HT-29 (cell line): Measurements from ENCODE around the gene CHRNB1. TPM values are rescaled to one million over a fixed set of nuclear protein-coding genes. Genes with fewer than 3 reads are reported as not detected.

Experiments used
- DNase-seq: peaks from one replicate; pipeline ENCODE4 v3.0.0-alpha.2; 2015; ENCODE audit warnings: low spot score
- total RNA-seq: library from RNA; depleted of rRNA; stranded (reverse); fragments of >200 nt; shearing (Covaris generic); gene quantifications from 2 replicates; pipeline ENCODE4 v1.2.3, GENCODE V29; 2014; rRNA removed

Gene CHRNB1
- total RNA-seq, 1 experiment from 2014 or later, result 1.6 TPM

DNA sequence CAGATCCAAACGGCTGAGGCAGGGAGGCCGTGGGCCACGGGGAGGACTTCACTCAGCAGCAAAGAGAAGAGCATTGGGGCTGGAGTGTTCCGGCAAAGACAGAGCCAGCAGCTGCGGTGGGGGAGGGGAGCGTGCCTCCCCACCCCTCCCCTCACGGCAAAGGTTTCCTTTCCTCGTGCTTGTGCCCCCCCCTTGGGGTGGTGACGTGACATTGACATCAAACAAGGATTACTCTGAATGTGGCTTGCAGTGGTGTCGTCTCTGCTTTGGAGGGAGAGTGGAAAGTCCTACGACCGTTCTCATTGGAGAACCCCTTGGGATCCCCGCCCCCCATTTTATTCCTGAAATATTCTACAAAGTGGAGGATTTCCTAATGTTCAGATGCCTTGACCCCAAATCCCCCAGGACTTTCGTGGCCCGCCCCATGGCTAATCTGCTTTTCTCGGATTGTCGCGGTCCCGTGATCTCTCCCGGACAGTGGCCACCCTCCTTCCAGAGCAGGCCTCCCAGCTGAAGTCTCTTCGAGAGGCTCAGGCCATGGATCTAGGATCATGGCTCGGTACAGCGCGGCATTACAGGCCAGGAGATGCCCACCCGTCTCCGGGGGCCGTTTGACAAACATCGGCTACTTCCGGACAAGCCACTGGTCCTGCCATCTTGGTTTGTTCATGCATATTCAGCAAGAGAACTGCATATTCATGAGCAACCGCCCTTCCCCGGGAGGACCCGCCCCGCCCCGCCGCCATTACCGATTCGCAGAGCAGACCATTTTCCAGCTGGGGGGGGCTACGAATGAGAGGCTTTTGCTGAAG is 38.6 kb downstream of the CHRNB1 start:
- peak; percentile 86 for DNase-seq

DNA sequence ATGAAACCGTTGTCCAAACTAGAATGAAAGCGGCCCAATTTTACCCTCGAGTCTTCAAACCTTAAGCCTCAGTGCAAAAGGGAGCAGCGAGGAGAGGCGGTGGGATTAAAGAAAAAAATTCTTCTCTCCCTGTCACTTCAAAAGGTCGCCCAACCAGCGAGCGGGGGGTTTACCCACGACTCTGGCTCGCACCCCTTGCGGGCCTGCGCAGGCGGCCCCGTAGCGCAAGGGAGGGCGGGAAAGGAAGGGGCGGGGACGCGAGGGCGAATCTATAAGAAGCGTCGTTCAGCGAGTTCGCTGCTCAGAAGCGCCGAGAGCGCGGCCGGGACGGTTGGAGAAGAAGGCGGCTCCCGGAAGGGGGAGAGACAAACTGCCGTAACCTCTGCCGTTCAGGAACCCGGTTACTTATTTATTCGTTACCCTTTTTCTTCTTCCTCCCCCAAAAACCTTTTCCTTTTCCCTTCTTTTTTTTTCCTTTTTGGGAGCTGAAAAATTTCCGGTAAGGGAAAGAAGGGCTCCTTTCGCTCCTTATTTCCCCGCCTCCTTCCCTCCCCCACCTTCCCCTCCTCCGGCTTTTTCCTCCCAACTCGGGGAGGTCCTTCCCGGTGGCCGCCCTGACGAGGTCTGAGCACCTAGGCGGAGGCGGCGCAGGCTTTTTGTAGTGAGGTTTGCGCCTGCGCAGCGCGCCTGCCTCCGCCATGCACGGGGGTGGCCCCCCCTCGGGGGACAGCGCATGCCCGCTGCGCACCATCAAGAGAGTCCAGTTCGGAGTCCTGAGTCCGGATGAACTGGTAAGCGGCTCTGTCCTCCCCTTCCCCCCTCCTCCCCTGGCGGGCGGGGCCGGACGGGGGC is 39.4 kb downstream of the CHRNB1 start, which contains the start of gene POLR2A:
Gene POLR2A, plus strand, starts transcription at position 300 of the 852 bp plus-strand sequence.
- DNase-seq, result peak; percentile 91

DNA sequence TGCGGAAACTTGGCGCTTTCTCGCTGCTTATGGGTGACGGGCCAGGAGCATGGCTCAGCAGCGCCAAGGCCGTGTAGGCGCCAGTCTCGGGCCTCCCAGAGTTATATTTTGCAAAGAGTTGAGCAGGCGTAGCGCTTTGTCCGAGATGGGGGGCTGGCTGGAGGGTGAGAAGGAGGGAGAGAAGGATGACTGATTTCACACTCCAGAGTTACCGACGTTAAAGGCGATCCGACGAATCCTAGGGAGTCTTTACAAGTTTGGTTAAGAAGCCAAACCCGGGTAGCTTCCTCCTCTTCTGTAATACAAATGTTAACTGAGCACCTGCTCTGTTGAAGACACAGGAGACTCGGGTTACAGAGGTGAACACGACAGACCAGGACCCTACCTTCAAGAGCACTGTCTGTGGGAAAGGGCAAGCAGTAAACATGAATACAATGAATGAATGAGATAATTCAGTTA is 40.1 kb downstream of the CHRNB1 start:
- peak; percentile 42 for DNase-seq

DNA sequence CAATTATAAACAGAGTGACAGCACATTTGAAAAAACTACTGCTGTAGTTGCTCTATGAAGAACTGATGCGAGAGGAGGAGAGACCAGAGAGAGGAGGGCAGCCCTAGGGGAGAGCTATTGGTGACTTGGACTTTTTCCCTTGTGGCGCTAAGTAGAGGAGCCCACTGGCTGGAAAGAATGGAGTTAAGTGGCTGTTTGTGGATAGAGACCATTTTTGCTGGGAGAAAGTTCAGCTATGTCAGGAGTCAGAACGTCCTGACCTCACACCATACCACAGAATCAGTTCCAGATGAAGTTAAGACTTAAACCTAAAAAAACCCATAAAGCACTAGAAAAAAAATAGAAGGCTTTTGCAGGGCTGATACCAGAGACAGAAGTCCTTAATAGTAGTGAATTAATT is 41.3 kb downstream of the CHRNB1 start:
- no peak for DNase-seq

DNA sequence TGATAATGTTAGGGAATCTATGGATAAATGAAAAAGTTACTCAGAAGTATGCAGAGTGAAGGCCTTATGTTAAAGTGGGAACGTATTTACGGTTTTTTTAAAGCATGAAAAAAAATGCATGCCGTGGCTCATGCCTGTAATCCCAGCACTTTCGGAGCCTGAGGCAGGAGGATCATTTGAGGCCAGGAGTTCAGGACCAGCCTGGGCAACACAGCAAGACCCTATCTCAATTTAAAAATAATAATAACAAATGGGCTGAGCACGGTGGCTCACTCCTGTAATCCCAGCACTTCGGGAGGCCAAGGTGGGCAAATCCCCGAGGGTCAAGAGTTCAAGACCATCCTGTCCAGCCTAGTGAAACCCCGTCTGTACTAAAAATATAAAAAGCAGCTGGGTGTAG is 45.3 kb downstream of the CHRNB1 start:
- DNase-seq, result no peak

DNA sequence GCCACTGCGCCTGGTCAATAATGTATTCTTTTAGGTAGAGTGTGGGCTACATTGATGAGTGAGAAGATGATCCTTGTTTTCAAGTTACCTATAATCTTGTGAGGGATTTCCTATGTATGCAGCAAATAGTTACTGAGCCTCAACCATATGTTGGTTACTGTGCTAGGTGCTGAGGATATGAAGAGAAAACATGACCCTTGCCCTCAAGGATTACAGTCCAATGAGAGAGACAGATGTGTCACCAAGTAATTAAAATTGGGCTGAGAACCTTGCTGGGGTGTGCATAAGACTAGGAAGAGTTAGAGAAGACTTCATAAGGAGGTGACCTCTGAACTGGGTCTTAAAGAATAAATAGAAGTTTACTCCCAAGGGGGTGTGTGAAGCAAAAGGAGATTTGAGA is 46.7 kb downstream of the CHRNB1 start:
- no peak for DNase-seq

DNA sequence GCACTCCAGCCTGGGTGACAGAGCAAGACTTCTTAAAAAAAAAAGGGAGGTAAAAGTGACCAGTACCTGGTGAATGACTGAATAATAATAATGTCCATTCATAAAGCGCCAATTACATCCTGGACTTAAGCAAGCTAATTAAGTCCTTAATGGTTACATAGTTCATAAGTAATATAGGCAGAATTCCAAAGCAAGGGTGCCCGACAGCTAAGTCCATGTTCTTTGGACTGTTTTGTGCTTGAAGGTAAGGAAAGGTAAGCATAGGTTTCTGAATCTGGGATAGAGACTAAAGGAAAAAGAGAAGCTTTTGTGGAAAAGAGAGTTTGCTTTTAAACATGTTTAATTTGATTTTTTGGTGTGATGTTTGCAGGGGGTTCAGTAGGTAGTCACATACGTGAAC is 49.1 kb downstream of the CHRNB1 start:
- DNase-seq, result no peak

DNA sequence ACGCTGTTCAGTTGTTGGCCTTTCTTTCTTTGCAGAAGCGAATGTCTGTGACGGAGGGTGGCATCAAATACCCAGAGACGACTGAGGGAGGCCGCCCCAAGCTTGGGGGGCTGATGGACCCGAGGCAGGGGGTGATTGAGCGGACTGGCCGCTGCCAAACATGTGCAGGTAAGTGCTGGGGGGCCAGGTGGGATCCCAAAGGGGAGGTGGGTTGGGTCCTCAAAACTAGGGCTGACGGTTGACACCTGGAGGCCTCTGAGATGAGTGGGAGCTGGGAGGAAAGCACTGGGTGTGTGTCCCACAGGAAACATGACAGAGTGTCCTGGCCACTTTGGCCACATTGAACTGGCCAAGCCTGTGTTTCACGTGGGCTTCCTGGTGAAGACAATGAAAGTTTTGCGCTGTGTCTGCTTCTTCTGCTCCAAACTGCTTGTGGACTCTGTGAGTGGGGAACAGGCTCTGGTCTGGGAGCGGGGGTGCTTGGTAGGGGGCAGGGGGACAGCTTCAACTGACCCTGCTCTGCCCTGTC is 51.1 kb downstream of the CHRNB1 start:
- DNase-seq, result no peak

DNA sequence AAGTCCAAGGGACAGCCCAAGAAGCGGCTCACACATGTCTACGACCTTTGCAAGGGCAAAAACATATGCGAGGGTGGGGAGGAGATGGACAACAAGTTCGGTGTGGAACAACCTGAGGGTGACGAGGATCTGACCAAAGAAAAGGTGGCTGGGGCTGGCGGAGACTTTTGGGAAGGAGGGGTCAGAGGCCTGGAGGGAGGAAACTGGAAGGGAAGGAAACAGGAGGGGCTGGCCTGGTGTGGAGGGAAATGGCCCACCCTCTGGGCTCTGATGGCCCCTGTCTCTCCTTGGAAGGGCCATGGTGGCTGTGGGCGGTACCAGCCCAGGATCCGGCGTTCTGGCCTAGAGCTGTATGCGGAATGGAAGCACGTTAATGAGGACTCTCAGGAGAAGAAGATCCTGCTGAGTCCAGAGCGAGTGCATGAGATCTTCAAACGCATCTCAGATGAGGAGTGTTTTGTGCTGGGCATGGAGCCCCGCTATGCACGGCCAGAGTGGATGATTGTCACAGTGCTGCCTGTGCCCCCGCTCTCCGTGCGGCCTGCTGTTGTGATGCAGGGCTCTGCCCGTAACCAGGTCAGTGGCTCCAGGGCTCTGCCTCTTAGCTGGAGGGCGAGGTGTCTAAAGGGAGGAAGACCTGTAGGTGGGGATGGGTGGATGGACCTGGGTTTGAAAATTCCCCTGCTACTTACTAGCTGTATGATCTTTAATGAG is 51.8 kb downstream of the CHRNB1 start:
- no peak for DNase-seq

DNA sequence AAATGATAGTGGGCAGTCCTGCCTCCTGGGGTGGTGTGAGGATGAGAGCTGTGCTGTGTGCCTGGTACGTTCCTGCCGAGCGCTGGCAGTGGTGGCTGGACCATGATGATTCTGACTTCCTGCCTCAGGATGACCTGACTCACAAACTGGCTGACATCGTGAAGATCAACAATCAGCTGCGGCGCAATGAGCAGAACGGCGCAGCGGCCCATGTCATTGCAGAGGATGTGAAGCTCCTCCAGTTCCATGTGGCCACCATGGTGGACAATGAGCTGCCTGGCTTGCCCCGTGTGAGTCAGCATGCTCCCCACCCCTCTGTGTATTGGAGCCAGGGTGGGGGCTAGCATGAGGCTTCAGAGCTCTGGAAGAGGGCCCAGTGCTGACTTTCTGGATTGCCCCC is 52.4 kb downstream of the CHRNB1 start:
- DNase-seq, result no peak

DNA sequence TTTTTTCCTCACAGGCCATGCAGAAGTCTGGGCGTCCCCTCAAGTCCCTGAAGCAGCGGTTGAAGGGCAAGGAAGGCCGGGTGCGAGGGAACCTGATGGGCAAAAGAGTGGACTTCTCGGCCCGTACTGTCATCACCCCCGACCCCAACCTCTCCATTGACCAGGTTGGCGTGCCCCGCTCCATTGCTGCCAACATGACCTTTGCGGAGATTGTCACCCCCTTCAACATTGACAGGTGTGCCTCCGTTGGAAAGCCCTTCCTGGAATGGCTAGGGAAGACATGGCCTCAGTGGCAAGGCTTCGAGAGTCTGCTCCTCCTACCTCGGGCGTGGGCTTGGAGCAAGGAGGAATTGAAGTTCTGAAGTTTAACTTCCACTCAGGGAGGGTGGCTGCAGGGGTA is 52.8 kb downstream of the CHRNB1 start:
- DNase-seq, result no peak

DNA sequence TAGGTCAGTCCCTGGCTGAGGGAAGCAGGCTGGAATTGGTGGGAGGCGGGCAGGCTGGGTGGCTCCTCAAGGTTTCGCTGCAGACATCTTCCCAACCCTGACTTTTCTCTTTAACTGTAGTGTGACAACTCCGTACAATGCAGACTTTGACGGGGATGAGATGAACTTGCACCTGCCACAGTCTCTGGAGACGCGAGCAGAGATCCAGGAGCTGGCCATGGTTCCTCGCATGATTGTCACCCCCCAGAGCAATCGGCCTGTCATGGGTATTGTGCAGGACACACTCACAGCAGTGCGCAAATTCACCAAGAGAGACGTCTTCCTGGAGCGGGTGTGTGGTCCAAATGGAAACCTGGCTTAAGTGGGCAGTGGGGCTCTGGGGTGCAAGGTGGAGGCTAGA is 54.3 kb downstream of the CHRNB1 start:
- DNase-seq, result no peak

DNA sequence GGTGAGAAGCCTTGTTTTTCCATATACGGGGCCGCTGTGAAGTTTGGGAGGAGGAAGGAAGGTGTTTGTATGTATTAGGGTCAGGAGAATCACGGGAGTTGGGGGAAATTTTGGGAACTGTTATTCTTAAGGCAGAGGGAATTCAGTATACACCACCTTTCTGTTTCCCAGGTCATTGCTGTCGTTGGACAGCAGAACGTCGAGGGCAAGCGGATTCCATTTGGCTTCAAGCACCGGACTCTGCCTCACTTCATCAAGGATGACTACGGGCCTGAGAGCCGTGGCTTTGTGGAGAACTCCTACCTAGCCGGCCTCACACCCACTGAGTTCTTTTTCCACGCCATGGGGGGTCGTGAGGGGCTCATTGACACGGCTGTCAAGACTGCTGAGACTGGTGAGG is 56.9 kb downstream of the CHRNB1 start:
- no peak for DNase-seq

DNA sequence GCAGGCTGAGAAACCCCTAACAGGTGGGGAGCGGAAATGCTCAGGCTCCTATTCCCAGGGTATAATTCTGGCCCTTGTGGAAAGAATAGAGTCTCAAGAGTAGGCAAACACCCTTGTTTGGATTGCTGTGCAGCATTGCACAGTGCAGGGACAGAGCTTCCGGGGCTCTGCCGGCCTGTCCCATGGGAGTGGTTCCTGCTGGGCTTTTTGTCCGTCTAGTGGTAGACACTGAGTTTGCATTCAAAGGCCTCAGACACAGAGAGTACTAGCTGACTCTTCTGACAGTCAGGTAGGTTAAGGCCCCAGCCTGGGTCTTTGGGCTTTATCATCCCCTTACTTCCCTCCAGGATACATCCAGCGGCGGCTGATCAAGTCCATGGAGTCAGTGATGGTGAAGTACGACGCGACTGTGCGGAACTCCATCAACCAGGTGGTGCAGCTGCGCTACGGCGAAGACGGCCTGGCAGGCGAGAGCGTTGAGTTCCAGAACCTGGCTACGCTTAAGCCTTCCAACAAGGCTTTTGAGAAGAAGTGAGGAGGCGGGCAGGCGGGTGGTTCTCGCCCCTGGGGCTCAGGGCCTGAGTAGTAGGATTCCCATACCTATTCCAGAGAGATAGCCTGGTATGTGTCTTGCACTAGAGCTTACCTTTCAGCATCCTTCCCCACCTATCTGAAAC is 57.4 kb downstream of the CHRNB1 start:
- no peak for DNase-seq

DNA sequence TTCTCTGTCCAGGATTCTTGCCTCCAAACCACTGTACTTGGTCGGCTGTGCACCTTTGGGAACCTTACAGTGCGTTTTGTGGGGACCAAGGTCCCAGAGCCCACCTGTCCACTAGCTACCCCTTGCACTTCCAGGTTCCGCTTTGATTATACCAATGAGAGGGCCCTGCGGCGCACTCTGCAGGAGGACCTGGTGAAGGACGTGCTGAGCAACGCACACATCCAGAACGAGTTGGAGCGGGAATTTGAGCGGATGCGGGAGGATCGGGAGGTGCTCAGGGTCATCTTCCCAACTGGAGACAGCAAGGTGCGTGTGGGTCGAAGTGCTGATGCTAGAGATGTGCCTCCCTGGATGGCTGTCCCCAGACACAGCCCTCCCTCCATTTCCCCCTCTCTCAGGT is 58.1 kb downstream of the CHRNB1 start:
- DNase-seq, result no peak

DNA sequence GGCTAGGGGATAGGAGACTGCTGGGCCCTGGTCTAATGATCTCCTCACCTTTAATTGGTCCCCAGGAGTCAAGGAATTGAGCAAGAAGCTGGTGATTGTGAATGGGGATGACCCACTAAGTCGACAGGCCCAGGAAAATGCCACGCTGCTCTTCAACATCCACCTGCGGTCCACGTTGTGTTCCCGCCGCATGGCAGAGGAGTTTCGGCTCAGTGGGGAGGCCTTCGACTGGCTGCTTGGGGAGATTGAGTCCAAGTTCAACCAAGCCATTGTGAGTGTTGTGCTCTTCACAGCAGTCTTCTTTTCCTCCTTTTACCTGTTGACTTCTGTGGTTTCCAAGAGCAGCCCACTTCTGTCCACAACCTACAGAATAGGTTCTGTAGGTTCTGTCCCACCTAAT is 58.7 kb downstream of the CHRNB1 start:
- no peak for DNase-seq

Other genes with a start within 250 kb of the CHRNB1 start
- 0.26 and 1.6 TPM in 2 replicates for gene DLG4, start 225.2 kb upstream of the CHRNB1 start, total RNA-seq
- gene ACADVL, start 225.1 kb upstream of the CHRNB1 start, total RNA-seq, result 469 and 546 TPM in 2 replicates
- gene DVL2, start 210.5 kb upstream of the CHRNB1 start, total RNA-seq, result 42.6 and 48.6 TPM in 2 replicates
- 29.3 and 31.7 TPM in 2 replicates for gene PHF23, start 205.6 kb upstream of the CHRNB1 start, total RNA-seq
- gene GABARAP, start 202.6 kb upstream of the CHRNB1 start, total RNA-seq, result 72.3 and 84.0 TPM in 2 replicates
- gene CTDNEP1, start 193.3 kb upstream of the CHRNB1 start, total RNA-seq, result 32.8 and 51.4 TPM in 2 replicates
- 46.5 and 46.7 TPM in 2 replicates for gene ELP5, start 192.8 kb upstream of the CHRNB1 start, total RNA-seq
- gene CLDN7, start 182.6 kb upstream of the CHRNB1 start, total RNA-seq, result 383 and 429 TPM in 2 replicates
- 0.26 and 0.38 TPM in 2 replicates for gene SLC2A4, start 163.3 kb upstream of the CHRNB1 start, total RNA-seq
- 16.3 and 19.4 TPM in 2 replicates for gene YBX2, start 150.4 kb upstream of the CHRNB1 start, total RNA-seq
- gene EIF5A, start 137.4 kb upstream of the CHRNB1 start, total RNA-seq, result 915 and 962 TPM in 2 replicates
- gene GPS2, start 129.7 kb upstream of the CHRNB1 start, total RNA-seq, result 45.7 and 49.0 TPM in 2 replicates
- gene NEURL4, start 115.7 kb upstream of the CHRNB1 start, total RNA-seq, result 18.0 and 21.1 TPM in 2 replicates
- 0.08 TPM in 1 of 2 replicates, not detected in the other for gene ACAP1, start 108.5 kb upstream of the CHRNB1 start, total RNA-seq
- gene KCTD11, start 92.9 kb upstream of the CHRNB1 start, total RNA-seq, result 5.0 and 6.2 TPM in 2 replicates
- gene TMEM95, start 89.9 kb upstream of the CHRNB1 start, total RNA-seq, result not detected in 2 replicates
- 4.8 and 9.4 TPM in 2 replicates for gene TNK1, start 64.0 kb upstream of the CHRNB1 start, total RNA-seq
- 28.5 and 32.4 TPM in 2 replicates for gene PLSCR3, start 50.5 kb upstream of the CHRNB1 start, total RNA-seq
- gene TMEM256, start 41.0 kb upstream of the CHRNB1 start, total RNA-seq, result 84.6 and 111 TPM in 2 replicates
- gene NLGN2, start 37.2 kb upstream of the CHRNB1 start, total RNA-seq, result 2.2 and 2.7 TPM in 2 replicates
- gene SPEM1, start 24.7 kb upstream of the CHRNB1 start, total RNA-seq, result not detected in 2 replicates
- gene SPEM2, start 19.4 kb upstream of the CHRNB1 start, total RNA-seq, result not detected in 2 replicates
- gene SPEM3, start 16.2 kb upstream of the CHRNB1 start, total RNA-seq, result not detected in 2 replicates
- 11.7 and 19.4 TPM in 2 replicates for gene TMEM102, start 9.6 kb upstream of the CHRNB1 start, total RNA-seq
- 0.46 and 0.52 TPM in 2 replicates for gene FGF11, start 5.5 kb upstream of the CHRNB1 start, total RNA-seq
- 8.4 and 10.0 TPM in 2 replicates for gene ZBTB4, start 34.6 kb downstream of the CHRNB1 start, total RNA-seq
- gene SLC35G6, start 36.4 kb downstream of the CHRNB1 start, total RNA-seq, result 0.28 TPM in 1 of 2 replicates, not detected in the other
- 26.0 and 58.6 TPM in 2 replicates for gene POLR2A, start 39.3 kb downstream of the CHRNB1 start, total RNA-seq
- gene TNFSF12, start 104.0 kb downstream of the CHRNB1 start, total RNA-seq, result not detected in 2 replicates
- gene TNFSF13, start 113.7 kb downstream of the CHRNB1 start, total RNA-seq, result 15.6 and 19.1 TPM in 2 replicates
- 73.2 and 74.3 TPM in 2 replicates for gene SENP3, start 116.9 kb downstream of the CHRNB1 start, total RNA-seq
- 4.0 and 6.6 TPM in 2 replicates for gene CD68, start 134.6 kb downstream of the CHRNB1 start, total RNA-seq
- gene MPDU1, start 138.8 kb downstream of the CHRNB1 start, total RNA-seq, result 79.8 and 81.4 TPM in 2 replicates
- gene SOX15, start 145.0 kb downstream of the CHRNB1 start, total RNA-seq, result 0.70 TPM in 1 of 2 replicates, not detected in the other
- gene FXR2, start 169.8 kb downstream of the CHRNB1 start, total RNA-seq, result 23.8 and 30.3 TPM in 2 replicates
- gene SAT2, start 182.8 kb downstream of the CHRNB1 start, total RNA-seq, result 3.2 and 5.4 TPM in 2 replicates
- gene SHBG, start 185.1 kb downstream of the CHRNB1 start, total RNA-seq, result 0.13 TPM in 1 of 2 replicates, not detected in the other
- not detected in 2 replicates for gene ATP1B2, start 205.9 kb downstream of the CHRNB1 start, total RNA-seq
- gene TP53, start 242.4 kb downstream of the CHRNB1 start, total RNA-seq, result 57.1 and 61.0 TPM in 2 replicates
- 18.5 and 23.0 TPM in 2 replicates for gene WRAP53, start 243.4 kb downstream of the CHRNB1 start, total RNA-seq